GM21367 (cell line): ENCODE results near the gene HCFC1.
"Not testable (repeated sequence)": the region's sequence is repeated elsewhere in the genome, so short reads cannot be mapped to it uniquely, and the experiment has no call there.

ENCODE experiments used
- ATAC-seq: cut with Tn5 transposase; IDR thresholded peaks from one replicate; pipeline ENCODE4 v1.9.1; 2021; ENCODE audit not compliant: unreplicated experiment

HCFC1 gene

DNA sequence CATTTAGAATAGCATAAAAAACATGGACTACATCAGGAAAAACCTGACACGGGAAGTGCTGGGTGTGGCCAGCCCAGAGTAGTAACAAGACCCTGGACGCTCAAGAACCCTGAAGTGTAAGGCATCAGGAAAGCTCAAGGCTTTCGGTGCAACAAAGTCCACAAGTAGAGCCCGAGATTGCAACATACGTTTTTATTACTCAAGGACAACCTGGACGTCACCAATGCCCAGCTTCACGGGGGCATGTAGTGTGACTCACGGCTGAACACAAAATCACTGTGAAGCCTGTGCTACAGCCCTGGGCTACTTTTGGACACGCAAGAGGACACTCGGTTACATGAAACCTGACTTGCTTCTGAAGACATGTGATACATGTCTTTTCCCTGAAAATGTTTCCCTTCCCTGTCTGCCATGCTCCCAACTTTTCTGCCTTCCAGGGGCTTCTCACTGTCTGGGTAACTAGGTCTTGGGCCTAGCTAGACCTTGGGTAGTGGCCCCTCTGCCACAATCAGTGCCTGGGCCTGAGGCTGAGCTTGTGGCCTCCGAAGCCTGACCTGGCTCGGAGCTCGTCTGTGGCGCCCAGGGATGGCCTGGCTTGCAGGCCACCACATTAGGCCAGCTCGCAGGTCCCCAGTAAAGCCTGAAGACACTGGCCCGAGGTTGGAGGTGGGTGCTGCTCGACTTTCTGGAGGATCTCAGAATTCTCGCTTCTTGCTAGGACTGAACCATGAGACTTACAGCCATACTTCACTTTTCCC is 38.9 kb upstream of the HCFC1 start:
- no peak for ATAC-seq

DNA sequence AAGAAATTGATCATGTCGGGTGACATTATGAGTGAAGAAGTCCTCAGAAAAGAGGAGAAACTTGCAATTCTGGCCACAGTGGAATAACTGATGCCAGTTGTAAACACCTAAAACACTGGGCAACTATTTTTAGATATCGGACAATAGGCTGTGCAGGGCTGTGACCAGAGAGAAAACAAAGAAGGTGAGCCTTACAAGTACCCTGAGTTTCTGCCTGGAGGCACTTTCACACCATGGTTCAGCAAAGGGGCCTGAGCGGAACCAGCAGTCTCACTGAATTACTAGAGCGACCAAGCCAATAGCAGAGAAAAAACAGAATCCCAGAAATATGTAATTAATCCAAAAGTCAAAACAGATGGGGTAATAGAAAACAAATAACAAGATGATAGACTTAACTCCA is 36.9 kb upstream of the HCFC1 start:
- no peak for ATAC-seq

DNA sequence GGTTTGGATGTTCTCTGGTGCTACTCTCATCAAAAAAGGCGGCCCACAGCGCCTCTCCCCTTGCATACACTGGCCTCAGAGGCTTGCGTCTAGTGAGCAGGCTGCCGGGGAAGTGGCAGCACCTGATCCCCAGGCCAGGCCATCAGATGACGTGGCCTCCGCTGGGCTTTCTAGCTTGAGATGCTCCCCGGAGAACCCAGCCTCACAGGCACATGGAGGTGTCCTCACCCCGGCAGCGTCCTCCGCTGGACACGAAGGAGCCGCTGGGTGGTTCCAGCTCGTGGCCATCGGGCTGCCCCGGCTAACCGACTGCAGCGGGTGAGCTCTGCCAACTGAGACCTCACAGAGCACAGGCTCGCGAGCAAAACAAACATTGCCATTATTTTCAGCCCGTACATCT is 35.3 kb upstream of the HCFC1 start:
- no peak for ATAC-seq

DNA sequence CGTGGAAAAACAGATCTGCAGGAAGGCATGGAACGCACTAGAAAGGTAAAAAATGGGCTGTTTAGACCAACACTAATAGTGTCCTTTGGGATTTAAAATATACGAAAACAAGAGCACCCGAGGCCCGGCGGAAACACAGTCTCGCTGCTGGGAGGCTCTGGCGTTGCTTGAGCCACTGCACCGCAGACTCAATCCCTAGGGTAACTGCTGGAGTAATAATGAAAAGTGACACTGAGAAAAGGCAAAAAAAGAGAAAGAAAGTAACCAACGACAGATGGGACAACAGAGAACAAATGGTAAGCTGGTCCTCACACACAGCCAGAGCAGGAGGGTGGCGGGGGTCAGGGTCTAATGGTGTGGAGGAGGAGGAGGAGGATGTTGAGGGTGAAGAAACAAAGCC is 32.7 kb upstream of the HCFC1 start:
- ATAC-seq = no peak

DNA sequence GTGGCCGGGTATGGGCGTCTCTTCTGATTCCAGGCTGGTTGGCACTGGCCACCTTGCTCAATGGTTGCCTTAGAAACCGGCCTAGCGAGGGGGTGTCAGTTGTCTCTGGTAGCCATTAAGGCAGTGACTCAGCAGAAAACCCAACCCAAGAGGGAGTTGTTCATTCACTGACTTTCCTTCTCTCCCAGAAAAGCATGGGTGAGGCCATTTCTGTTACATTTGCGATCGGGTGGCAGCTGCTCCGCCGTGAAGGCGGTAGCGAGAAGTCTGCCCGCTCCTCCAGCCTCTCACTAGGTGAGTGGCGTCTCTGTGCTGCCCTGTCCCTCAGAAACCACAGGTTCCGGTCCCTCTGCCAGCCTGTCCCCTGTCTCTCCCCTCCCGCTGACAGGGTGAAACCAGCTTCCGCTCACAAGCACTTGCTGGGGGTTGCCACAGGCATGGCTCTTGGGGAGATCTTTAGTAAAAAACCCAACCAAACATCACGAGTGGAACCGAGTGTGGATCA is 30.6 kb upstream of the HCFC1 start:
- no peak for ATAC-seq

DNA sequence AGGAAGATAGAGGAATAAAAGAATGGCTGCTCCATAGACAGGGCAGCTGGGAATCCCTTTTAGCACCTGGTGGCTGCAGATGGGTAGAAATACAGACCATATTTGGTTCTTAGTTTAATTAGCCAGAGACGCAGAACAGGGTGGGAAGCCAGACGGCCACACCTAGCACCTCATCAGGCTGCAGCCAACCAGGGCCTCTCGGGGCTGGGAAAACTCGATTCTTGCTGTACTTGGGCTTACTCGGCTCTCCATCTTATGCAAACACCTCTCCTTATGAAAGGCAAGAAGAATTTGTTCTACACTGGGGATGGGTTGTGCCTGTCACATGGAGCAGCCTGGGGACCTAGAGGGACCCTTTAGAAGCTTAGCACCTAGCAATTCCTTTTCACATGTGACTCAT is 28.4 kb upstream of the HCFC1 start:
- no peak for ATAC-seq

DNA sequence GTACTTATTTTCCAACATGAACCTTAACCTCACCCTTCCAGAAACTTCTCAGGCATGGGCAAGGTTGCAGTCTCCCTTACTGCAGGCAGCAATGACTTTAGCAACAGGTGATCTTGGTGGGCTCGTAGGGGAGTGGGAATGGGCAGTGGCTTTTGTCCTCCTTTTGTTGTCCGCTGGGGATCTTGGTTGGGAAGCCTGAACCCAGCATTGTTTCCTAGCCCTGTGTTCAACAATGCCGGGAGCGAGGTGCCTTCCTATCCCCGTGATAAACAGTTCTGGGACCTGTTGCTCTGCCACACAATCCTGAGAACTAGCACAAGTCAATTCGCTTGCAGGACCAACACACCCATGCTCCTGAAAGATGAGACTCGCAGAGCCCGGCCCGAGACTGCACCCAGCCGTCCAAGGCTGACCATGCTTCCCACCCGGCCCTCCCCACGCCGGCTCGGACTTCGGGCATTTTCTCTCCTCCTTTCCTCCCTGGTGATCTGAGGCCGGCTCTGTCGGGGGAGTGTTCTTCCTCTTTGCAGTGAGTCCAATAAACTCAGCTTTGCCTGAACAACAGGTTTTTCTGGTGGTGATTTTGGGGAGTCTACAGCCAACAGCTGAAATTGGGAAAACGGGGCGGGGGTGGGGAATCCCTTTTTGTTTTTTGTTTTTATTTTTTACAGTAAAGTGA is 27.9 kb upstream of the HCFC1 start:
- ATAC-seq = no peak

DNA sequence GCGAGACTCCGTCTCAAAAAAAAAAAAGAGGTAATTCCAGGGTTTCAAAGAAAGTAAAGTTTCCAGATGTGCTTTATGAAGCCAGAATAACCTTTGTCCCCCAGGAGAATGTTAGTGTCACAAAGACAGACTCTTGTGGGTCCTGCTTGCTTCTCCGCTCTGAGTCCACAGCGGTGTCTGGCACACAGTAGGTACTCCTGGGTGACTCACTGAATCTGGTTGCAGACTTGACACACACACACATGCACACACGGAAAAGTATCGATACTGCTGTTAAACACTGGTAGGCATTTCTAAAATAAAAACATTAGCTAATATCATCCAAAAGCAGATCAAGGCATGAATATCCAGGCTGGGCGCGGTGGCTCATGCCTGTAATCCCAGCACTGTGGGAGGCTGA is 23.9 kb upstream of the HCFC1 start:
- no peak for ATAC-seq

DNA sequence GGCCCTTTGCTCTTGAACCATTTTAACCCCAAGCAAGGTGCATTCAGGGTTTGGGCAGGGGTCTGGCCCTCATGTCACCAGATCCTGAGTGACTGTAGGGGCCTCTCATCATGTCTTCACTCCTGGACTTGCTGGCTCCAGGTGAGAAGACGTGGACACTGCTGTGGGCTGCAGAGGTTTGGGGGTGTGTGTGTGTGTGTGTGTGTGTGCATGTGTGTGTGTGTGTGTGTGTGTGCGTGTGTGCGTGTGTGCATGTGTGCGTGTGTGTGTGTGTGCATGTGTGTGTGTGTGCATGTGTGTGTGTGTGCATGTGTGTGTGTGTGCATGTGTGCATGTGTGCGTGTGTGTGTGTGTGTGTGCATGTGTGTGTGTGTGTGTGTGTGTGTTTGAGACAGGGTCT is 22.8 kb upstream of the HCFC1 start:
- not testable (repeated sequence) for ATAC-seq

DNA sequence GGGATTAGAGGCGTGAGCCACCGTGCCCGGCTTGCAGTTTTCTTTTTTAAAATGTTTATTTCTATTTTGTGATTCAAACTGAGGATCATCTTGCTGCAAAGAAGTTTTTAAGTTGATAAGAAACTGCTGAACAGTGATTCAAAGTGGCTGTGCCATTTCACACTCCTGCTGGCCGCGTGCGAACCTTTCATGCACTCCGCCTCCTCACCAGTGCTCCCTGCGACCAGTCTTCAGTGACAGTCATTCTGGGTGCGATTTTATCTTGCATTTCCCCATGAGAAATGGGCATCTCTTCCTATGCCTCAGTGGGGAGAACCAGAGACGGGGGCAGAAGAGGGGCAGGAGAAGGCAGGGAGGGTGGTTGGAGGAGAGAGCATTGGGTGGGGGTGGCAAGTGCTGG is 22.4 kb upstream of the HCFC1 start:
- ATAC-seq = no peak

DNA sequence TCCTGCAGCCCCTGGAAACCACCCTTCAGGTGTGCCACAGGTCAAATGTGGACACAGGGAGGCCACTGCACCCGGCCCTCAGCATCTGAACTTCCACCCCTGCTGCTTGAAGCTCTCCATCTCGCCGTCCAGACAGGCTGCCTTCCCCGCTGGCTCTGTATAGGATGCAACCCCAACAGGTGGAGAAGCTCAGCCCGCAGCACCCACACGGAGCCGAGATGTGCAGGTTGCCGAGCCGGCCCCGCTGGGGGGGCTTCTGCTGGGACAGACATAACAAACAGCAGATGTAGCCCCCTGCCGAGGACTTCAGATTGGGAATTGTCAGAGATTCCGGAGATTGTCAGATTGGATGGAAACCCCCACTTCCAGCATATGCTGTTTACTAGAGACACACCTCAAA is 21.5 kb upstream of the HCFC1 start:
- ATAC-seq = no peak

DNA sequence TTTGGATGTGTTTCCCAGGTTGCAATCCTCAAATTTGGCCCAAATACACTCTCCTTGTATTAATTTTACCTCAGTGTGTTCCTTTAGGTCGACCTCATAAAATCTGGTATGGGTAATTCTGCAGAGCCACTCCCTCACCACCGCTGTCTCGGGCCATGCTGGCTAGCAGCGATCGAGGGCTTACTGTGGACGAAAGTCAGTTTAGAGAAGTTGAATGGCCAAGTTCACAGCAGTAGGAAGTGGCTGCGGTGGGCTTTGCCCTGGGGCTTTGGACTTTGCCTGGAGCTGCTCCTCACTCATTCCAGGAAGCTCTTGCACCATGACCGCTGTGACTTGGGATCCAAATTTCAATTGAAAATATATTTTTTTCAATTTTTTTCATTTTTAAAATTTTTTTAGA is 20.6 kb upstream of the HCFC1 start:
- no peak for ATAC-seq

DNA sequence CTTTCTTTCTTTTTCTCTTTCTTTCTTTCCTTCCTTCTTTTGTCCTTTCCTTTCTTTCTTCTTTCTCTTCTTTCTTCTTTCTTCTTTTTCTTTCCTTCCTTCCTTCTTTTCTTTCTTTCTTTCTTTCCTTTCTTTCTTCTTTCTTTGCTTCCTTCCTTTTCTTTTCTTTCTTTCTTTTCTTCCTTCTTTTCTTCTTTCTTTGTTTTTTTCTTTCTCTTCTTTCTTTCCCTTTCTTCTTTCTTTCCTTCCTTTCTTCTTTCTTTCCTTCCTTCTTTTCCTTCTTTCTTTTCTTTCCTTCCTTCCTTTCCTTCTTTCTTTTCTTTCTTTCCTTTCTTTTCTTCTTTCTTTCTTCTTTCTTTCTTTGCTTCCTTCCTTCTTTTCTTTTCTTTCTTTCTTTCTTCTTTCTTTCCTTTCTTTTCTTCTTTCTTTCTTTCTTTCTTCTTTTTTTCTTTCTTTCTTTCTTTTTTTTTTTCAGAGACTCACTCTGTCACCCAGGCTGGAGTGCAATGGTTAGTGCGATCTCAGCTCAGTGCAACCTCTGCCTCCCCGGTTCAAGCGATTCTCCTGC is 19.5 kb upstream of the HCFC1 start:
- ATAC-seq = no peak

DNA sequence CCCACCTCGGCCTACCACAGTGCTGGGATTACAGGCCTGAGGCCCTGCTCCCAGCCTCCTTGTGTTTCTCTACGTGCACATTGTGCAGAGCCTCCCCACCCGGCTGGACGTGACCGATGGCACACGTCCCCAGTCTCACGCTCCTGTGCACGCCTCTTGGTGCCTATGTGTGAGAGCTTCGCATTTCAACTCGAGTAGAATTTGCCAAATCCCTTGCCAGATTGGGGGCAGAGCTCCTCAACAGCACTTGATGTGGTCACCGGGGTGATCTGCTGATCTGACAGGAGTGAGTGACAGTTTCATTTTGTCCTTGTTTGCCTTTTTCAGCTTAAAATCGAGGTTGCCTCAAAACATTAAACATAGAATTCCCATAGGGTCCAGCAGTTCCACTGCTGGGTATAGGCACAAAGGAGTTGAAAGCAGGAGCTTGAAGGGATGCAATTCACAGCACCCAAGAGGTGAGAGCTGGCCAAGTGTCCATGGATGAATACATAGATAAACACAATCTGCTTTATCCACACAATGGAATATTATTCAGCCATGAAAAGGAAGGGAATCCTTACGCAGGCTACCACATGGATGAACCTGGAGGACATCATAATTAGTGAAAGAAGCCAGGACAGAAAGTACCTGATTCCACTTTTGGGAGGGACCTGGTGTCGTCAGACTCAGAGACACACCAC is 18.5 kb upstream of the HCFC1 start:
- ATAC-seq = no peak

DNA sequence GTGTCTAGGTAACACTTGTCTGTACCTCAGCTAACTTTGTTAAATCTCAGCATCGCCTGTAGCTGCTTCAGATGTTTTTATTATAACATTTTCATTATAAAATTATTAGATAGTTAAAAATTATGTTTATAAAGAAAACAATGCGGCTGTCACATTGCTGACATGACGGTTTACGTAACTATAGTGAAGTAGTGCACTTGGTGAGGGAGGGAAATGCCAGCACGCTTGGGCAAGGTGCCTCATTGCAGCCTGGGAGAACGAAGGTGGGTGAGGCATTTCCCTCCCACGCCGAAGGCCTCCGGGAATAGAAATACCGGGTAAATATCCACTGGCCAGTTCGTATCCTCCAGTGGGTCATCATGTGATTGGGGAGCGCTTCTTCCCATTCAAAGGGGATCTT is 16.9 kb upstream of the HCFC1 start:
- ATAC-seq = no peak

DNA sequence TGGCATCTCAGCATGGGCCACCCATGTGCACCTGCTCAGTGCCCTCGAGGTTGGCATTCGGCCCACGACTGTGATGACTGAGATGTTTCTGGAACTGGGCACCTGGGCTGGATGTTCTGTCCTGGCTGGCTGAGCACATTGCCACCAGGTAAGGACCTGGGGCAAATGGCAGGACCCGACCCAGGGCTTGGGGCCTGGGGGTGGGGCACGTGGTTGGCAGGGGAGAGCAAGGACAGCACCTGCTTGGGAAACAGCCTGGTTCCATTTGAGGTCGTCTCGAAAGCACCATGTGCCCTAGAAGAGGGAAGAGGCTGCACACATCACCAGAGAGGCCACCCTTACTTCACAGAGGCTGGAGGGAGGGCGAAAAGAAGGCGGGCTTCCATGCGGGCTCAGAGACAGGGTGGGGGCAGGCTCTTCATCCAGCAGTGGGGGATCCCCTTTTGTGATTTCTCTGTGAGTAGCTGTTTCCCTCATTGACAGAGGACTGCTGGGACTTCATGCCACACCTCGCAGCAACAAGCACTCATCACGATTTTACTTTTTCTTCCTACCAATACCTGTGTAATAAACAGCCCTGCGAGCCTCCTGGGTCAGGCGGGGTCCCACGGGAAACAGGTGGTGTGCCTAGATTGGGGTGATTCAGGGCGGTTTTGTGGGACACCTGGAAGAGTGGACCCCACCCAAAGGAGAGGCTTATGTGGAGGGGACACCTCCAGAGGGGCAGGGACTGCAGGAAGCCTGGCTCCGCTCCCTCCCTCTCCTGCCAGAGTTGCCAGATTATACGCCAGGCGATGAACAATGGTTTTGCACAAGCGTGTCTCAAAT is 12.9 kb upstream of the HCFC1 start:
- no peak for ATAC-seq

DNA sequence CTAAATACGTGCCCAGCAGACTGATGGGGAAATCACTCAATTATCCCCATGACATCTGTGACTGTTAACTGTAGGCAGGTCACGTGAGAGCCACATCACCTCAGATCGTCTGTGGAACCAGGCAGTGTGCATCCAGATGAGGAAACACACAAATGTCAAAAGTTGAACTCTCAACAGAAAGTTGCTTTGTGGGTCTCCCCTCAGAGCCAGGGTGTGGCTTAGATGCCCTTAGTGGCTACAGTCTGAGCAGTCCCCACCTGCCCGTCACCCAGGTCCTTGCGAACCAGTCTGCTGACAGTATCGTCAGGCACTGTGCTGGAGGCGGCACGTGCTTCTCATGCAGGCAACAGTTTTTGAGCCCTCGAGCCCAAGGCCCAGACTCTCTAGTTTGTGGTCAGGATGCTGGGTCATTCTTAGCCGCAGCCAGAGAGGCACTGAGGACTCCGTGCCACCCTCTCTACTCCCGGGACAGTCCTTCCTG is 11.7 kb upstream of the HCFC1 start:
- no peak for ATAC-seq

DNA sequence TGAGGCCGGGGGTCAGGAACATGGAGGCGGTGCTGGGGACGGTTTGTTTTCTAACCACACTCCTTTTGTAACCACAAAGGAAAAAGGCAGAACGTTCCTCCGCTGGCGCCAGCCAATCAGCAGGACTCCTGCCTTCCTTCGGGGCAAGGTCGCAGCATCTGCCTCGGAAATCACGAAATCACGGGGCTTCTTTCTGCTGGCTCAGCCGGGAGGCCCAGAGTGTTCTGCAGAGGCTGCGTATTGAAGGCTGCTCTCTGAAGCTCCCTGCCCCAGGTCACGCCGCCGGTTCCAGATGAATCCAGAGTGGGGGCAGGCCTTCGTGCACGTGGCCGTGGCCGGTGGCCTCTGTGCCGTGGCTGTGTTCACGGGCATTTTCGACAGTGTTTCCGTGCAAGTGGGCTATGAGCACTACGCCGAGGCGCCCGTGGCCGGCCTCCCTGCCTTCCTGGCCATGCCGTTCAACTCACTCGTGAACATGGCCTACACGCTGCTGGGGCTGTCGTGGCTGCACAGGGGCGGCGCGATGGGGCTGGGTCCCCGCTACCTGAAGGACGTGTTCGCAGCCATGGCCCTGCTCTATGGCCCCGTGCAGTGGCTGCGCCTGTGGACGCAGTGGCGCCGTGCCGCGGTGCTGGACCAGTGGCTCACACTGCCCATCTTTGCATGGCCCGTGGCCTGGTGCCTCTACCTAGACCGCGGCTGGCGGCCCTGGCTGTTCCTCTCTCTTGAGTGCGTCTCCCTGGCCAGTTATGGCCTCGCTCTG is 10.3 kb upstream of the HCFC1 start:
- no peak for ATAC-seq

DNA sequence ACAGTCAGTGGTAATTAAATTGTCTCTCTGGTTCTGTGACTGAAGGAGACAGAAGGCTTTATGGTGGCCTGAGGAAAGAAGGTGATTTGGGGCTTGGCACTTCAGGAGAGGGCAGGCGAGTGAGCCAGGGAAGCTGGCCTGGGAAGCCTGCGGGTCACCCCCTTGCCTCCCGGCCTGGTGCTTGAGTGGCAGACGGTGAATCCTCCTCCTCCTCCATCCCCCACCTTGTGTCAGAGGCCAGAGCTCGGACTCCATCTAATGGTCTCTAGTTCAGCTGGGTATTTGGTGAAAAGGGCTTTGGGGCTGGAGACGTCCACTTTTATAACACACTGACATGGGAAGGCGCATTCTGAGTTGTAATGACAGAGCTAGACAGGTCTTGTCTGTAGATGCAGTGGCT is 9.6 kb upstream of the HCFC1 start:
- ATAC-seq = no peak

DNA sequence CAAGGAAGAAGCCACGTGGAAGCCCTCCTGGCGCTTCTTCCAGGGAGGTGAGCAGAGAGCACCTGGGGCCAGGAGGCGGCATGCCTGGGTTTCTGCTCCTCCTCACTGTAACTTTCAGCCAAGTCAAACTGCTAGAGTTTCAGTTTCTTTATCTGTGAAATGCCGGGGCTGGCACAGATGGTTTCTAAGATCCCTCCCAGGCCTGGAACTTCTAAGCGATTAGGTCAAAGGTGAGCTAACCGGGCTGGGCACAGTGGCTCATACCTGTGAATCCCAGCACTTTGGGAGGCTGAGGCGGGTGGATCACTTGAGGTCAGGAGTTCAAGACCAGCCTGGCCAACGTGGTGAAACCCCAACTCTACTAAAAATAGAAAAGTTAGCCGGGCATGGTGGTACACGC is 8.8 kb upstream of the HCFC1 start:
- not testable (repeated sequence) for ATAC-seq
